Small intestine (tissue), 7 donors: Measurements from ENCODE around the gene PAXX. TPM values are rescaled to one million over a fixed set of nuclear protein-coding genes. Genes with fewer than 3 reads are reported as not detected.

ENCODE experiments used
- DNase-seq, 2 donors: peaks; one replicate each; pipeline versions ENCODE4 v3.0.0 to v3.0.0-alpha.2; 2013
- FAIRE-seq: peaks from 2 replicates; lab custom pipeline; 2012; peaks lifted over from hg19 to GRCh38; lab: Jason Lieb, UNC
- H3K27ac ChIP-seq, 3 donors: one replicate each; pipeline ENCODE4 v1.5.1; 2013; ENCODE audit warnings: low read length in 2 of 3, mild to moderate bottlenecking in 2 of 3, control low read depth in 1 of 3, inconsistent platforms in 1 of 3, low read depth in 1 of 3, moderate library complexity in 1 of 3
- H3K27me3 ChIP-seq, 3 donors: one replicate each; pipeline ENCODE4 v1.6.1; 2013; ENCODE audit warnings: low read length in 3 of 3, inconsistent platforms in 1 of 3; ENCODE audit not compliant: control insufficient read depth in 3 of 3, insufficient read depth in 3 of 3
- H3K36me3 ChIP-seq, 3 donors: one replicate each; pipeline ENCODE4 v1.6.1; 2013; ENCODE audit warnings: low read length in 3 of 3, inconsistent platforms in 1 of 3, low read depth in 1 of 3, mild to moderate bottlenecking in 1 of 3, moderate library complexity in 1 of 3; ENCODE audit not compliant: control insufficient read depth in 3 of 3, insufficient read depth in 2 of 3
- H3K4me1 ChIP-seq, 3 donors: one replicate each; pipeline ENCODE4 v1.6.1; 2013; ENCODE audit warnings: low read length in 2 of 3, inconsistent platforms in 1 of 3, low read depth in 1 of 3, mild to moderate bottlenecking in 1 of 3, moderate library complexity in 1 of 3; ENCODE audit not compliant: control insufficient read depth in 3 of 3, insufficient read depth in 2 of 3
- H3K4me3 ChIP-seq, 3 donors: one replicate each; pipeline ENCODE4 v1.5.1; 2013; ENCODE audit warnings: low read length in 3 of 3, control low read depth in 1 of 3, inconsistent platforms in 1 of 3, low read depth in 1 of 3, mild to moderate bottlenecking in 1 of 3, moderate library complexity in 1 of 3
- H3K9me3 ChIP-seq, 2 donors: one replicate each; pipeline ENCODE4 v1.6.1; 2013; ENCODE audit warnings: low read depth in 1 of 2, low read length in 1 of 2; ENCODE audit not compliant: control insufficient read depth in 2 of 2, insufficient read depth in 1 of 2
- WGBS, 3 donors: extraction: QIAGEN DNeasy Blood & Tissue Kit; methylation state at CpG; one replicate each; pipeline ENCODE4 v1.1.7; 2013; 5-methylcytosine and 5-hydroxymethylcytosine counted together
- polyA plus RNA-seq, 4 donors: library from polyadenylated mRNA; stranded (reverse) in 3 of 4; unstranded in 1 of 4; fragments of 200-250 nt in 3 of 4; fragments of 120-200 nt in 1 of 4; gene quantifications; one replicate each; pipeline versions ENCODE4 v1.2.1 to v1.2.3, GENCODE V29; 2013
- donor health status: healthy with polysubstance abuse.
- donor health status: control.
- donor health status: control.
- donor health status: Bipolar disorder and iron deficiency.
- donor health status: healthy.

PAXX gene
- polyA plus RNA-seq, 4 donors = 33.7 to 85.9 (median 75.5) TPM

DNA sequence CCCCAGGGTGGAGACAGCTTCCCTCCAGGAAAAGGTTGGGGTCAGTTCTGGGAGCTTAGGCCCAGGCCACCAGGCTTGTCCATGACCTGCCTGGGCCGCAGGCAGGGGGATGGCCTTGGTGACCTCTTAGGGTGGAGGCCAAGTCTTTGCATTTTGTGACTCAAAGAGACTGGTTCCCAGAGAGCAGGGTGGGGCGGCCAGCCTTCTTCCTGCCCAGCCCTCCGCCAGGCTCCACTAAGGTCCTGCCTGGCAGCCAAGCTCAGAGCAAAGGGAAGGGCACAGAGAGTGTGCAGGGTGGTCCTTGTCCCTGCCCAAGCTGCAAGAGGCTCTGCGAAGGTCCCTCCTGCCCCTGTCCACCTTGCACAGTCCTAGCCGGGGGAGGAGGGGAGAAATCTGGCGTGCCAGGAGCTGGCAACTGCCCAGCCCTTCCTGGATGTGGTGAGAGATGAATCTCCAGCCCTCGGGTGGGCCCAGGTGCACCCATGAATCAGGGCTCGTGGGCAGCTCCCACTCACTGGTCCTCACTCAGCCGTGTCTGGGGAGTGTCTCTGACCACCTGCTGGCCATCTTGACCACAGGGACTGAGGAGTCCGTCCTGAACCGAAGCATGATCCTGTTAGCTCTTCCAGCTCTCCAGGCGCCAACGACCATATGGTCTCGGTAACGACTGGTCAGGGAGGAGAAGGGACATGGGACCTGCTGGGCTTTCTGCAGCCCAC lies 17.2 kb upstream of the PAXX start:
- 51 to 61% (median 59%) methylated on average over 15 of the region's 15 CpGs for WGBS, 3 donors
- Histone ChIP-seq H3K36me3 (no peaks in the 10 kb centered on the region), H3K4me1 (no peaks in the 10 kb centered on the region), H3K9me3 (no peaks in the 10 kb centered on the region), H3K4me3 (no peak overlapping the region), H3K27ac (peak overlapping the region in 1 of 3 donors; percentile 8), H3K27me3 (peaks cover 0 to 7% (median 0%) of the 10 kb centered on the region in 3 donors)
- FAIRE-seq (no peak), DNase-seq (no peak)

DNA sequence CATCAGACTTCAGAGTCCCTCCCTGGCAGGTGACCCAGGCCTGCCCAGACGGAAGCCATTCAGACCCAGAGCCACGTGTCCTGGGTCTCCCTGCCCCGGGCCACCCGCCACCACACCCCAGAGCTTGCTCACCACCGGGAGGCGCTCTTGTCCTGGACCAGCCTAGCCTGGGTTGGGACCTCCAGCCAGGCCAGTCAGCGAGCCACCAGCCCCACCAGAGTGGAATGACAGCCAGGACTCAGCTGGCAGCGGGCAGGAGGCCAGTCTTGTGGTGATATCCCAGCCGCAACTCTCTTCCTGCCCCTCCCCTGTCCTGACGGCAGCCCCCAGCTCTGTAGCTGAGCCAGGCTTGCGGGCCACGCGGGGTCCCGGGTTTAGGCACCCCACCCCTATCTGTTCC lies 16.6 kb upstream of the PAXX start:
- no peak for FAIRE-seq

DNA sequence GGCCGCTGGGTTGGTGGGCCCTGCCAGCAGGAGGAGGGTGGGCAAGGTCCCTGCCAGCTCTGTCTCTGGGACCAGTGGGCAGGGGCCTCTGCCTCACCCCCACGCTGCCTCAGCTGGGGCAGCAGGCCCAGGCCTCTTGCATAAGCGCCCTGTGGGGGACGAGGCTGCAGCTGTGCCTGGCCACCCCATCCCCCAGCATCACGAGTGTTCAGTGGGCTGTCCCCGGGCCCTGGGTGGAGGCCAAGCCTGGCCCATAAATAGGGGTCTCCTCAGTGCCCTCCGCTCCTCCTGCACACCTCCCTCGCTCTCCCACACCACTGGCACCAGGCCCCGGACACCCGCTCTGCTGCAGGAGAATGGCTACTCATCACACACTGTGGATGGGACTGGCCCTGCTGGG lies 15.0 kb upstream of the PAXX start, which contains the start of gene PTGDS:
TSS of gene PTGDS (plus strand) at position 282 of the 400 bp plus-strand sequence. CDS start at position 357, 75 bp downstream.
- WGBS, 3 donors = 71 to 78% (median 72%) methylated on average over 8 to 10 of the region's 10 CpGs
- H3K27ac ChIP-seq = no peak within 1 kb of the TSS
- FAIRE-seq = no peak

More for the DNA sequence above, 16.6 kb upstream of the PAXX start:
- DNase-seq = no peak
- Histone ChIP-seq H3K9me3 (no peaks in the 10 kb centered on the region), H3K27ac (no peak overlapping the region), H3K4me3 (no peak overlapping the region), H3K36me3 (no peaks in the 10 kb centered on the region), H3K27me3 (peaks cover 0 to 11% (median 0%) of the 10 kb centered on the region in 3 donors), H3K4me1 (no peaks in the 10 kb centered on the region)
- WGBS, 3 donors = 33 to 53% (median 48%) methylated on average over 14 of the region's 14 CpGs

DNA sequence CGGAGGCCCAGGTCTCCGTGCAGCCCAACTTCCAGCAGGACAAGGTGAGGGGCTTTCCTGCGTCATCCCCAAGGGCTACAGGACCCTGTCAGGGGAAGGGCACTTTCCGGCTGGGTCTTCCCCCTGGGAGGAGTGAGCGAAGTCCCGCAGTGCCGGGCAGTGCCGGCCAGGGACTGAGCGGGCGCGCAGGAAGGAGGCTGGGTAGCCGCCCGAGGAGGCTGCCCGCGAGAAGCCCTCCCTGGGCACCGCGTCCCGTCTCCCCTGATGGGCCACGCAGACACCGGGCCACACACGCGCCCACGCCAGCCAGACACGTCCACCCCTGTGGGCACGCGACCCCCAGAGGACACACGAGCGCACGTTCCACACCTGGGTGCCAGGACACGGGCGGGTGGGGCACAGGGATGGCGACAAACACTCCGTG lies 14.6 kb upstream of the PAXX start:
- 9 to 28% (median 22%) methylated on average over 16 to 33 of the region's 33 CpGs for WGBS, 3 donors
- H3K36me3 ChIP-seq = no peaks in the 10 kb centered on the region
- H3K27me3 ChIP-seq = peaks cover 0 to 11% (median 0%) of the 10 kb centered on the region in 3 donors
- H3K9me3 ChIP-seq = no peaks in the 10 kb centered on the region
- DNase-seq (no peak), FAIRE-seq (no peak)
- H3K27ac ChIP-seq = no peak overlapping the region
- no peaks in the 10 kb centered on the region for H3K4me1 ChIP-seq
- peak overlapping the region in 2 of 3 donors; percentile 16 to 18 for H3K4me3 ChIP-seq

More for the DNA sequence above, 15.0 kb upstream of the PAXX start, which contains the start of gene PTGDS:
- H3K9me3 ChIP-seq = no peaks in the 10 kb centered on the region
- peak within 1 kb of the TSS; percentile 18 to 27 (median 19) for H3K4me3 ChIP-seq
- no peaks in the 10 kb centered on the region for H3K36me3 ChIP-seq
- H3K27me3 ChIP-seq = peaks cover 0 to 11% (median 0%) of the 10 kb centered on the region in 3 donors
- H3K4me1 ChIP-seq = no peaks in the 10 kb centered on the region
- DNase-seq = no peak

DNA sequence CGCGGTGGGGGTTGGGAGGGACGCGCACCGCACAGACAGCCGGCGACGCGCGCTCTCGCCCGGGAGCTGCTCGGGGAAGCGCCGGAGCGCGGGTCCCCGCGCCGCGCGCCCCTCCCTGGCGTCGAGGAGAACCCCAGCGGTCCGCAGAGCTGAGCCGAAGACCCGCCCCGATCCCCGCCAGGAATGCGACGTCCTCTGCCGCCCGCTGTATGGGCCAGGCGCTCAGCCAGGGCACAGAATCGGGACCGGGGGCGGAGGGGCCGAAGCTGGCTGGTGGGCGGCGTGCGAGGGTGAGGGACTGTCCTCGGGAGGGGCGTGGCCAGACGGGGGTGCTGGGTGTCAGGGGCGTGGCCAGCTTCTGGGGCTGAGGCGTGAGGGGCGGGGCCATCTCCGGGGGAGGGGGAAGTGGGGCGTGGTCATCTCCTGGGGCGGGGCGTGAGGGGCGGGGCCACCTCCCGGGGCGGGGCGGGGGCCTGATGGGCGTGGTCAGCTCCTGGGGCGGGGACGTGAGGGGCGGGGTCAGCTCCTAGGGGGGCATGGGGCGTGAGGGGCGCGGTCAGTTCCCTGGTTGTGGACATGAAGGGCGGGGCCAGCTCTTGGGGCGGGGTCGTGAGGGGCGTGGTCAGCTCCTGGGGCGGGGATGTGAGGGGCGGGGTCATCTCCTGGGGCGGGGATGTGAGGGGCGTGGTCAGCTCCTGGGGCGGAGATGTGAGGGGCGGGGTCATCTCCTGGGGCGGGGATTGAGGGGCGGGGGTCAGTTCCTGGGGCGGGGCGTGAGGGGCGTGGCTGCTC lies 14.0 kb upstream of the PAXX start:
- no peak for FAIRE-seq
- Histone ChIP-seq H3K9me3 (no peaks in the 10 kb centered on the region), H3K36me3 (no peaks in the 10 kb centered on the region), H3K4me3 (peak overlapping the region; percentile 18 to 27 (median 19)), H3K27me3 (peaks cover 0 to 11% (median 0%) of the 10 kb centered on the region in 3 donors), H3K27ac (no peak overlapping the region), H3K4me1 (no peaks in the 10 kb centered on the region)
- DNase-seq = peak; percentile 16 to 63
- WGBS, 3 donors = 3 to 5% (median 4%) methylated on average over 37 to 78 of the region's 78 CpGs

DNA sequence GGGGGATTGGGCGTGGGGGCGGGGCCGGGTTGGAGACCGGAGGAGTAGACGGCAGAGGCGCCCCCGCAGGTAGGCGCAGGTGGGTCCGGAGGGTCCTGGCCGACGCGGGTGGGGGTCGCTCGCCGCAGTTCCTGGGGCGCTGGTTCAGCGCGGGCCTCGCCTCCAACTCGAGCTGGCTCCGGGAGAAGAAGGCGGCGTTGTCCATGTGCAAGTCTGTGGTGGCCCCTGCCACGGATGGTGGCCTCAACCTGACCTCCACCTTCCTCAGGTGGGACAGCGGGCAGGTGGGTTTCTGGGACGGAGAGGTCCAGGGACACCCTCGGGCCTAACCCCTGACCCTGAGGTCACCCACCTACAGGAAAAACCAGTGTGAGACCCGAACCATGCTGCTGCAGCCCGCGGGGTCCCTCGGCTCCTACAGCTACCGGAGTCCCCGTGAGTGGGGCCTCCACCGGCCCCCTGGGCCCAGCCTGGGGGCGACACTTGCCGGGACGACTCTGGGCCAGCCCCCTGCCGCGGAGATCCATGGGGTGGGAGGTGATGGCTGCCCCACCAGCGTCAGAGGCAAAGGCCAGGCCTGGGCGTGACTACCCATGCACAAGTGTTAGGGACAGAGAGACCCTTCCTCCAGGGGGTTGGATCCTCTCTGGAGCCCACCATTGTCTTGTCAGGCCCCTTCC lies 13.2 kb upstream of the PAXX start:
- FAIRE-seq = no peak
- H3K36me3 ChIP-seq = no peaks in the 10 kb centered on the region
- no peak overlapping the region for H3K4me3 ChIP-seq
- H3K4me1 ChIP-seq = no peaks in the 10 kb centered on the region
- H3K27me3 ChIP-seq = peaks cover 0 to 14% (median 0%) of the 10 kb centered on the region in 3 donors
- no peak for DNase-seq
- 45 to 77% (median 53%) methylated on average over 21 to 41 of the region's 41 CpGs for WGBS, 3 donors
- no peak overlapping the region for H3K27ac ChIP-seq
- no peaks in the 10 kb centered on the region for H3K9me3 ChIP-seq

DNA sequence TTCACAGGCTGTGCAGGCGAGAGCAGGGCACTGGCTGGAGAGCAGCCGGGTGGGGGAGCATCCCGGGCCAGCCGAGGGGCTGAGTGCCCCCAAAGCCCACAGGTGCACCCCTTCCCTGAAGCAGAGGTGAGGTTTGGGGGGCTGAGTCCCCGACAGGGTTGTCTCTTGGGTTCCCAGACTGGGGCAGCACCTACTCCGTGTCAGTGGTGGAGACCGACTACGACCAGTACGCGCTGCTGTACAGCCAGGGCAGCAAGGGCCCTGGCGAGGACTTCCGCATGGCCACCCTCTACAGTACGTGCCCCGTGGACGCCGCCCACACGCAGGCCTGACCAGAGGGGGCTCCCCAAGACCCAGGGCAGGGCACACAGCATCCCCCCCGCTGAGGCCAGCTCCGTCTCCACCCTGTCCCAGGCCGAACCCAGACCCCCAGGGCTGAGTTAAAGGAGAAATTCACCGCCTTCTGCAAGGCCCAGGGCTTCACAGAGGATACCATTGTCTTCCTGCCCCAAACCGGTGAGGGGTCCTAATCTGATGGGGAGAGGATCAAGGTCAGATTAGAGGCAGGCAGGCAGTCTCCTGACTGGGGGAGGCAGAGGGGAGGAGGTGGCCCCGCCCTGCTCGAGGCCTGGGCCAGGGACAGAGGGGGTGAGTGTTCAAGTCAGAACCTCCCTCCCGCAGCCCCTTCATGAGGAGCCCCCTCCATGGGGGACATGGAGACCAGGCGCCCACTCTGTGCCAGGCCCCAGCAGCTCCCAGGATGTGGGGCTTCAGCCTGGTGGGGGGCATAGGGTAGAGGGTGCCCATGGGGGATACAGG lies 12.2 kb upstream of the PAXX start:
- no peak overlapping the region for H3K4me3 ChIP-seq
- peaks cover 0 to 3% (median 0%) of the 10 kb centered on the region in 3 donors for H3K4me1 ChIP-seq
- H3K9me3 ChIP-seq = no peaks in the 10 kb centered on the region
- no peak for FAIRE-seq
- no peaks in the 10 kb centered on the region for H3K36me3 ChIP-seq
- H3K27ac ChIP-seq = no peak overlapping the region
- peaks cover 0 to 24% (median 6%) of the 10 kb centered on the region in 3 donors for H3K27me3 ChIP-seq
- no peak for DNase-seq
- 75 to 84% (median 82%) methylated on average over 25 to 26 of the region's 26 CpGs for WGBS, 3 donors
